CD14-positive monocyte (primary cell): ENCODE data around the gene TXNRD2. TPM values are rescaled to one million over a fixed set of nuclear protein-coding genes. Genes with fewer than 3 reads are reported as not detected.

ENCODE experiments used
- DNase-seq, 3 donors: peaks; one replicate each; pipeline ENCODE4 v3.0.0-alpha.2; 2011 to 2022
- H2AFZ ChIP-seq: 2 replicates; pipeline ENCODE4 v1.6.0; 2012; ENCODE audit warnings: mild to moderate bottlenecking, low read depth, low read length, inconsistent platforms; ENCODE audit not compliant: insufficient read depth, poor library complexity, severe bottlenecking
- H3K27ac ChIP-seq, 2 donors: 1 replicate in 1 of 2; 2 replicates in 1 of 2; pipeline ENCODE4 v1.5.1; 2012 to 2013; ENCODE audit warnings: low read length in 2 of 2, control low read depth in 1 of 2, inconsistent platforms in 1 of 2, low read depth in 1 of 2, mild to moderate bottlenecking in 1 of 2
- H3K27me3 ChIP-seq, 2 donors: one replicate each; pipeline versions ENCODE4 v1.6.0 to v1.6.1; 2011 to 2013; ENCODE audit warnings: low read length in 2 of 2; ENCODE audit not compliant: control insufficient read depth in 2 of 2, insufficient read depth in 2 of 2
- H3K36me3 ChIP-seq, 2 donors: replicated peaks in 1 of 2; 1 replicate in 1 of 2; 2 replicates in 1 of 2; pipeline versions ENCODE4 v1.5.1 to v1.6.1; 2012 to 2013; ENCODE audit warnings: low read length in 2 of 2, control low read depth in 1 of 2, inconsistent platforms in 1 of 2, mild to moderate bottlenecking in 1 of 2; ENCODE audit not compliant: insufficient read depth in 2 of 2, control insufficient read depth in 1 of 2
- H3K4me1 ChIP-seq, 2 donors: 1 replicate in 1 of 2; 2 replicates in 1 of 2; pipeline versions ENCODE4 v1.5.1 to v1.6.1; 2012 to 2013; ENCODE audit warnings: low read length in 2 of 2, control low read depth in 1 of 2, inconsistent platforms in 1 of 2, mild to moderate bottlenecking in 1 of 2, moderate library complexity in 1 of 2; ENCODE audit not compliant: insufficient read depth in 2 of 2, control insufficient read depth in 1 of 2
- H3K4me2 ChIP-seq: replicated peaks from 2 replicates; pipeline ENCODE3; 2012; ENCODE audit warnings: low read length, moderate library complexity, mild to moderate bottlenecking; ENCODE audit not compliant: poor library complexity, severe bottlenecking; ENCODE audit errors: extremely low read depth
- H3K4me3 ChIP-seq, 3 experiments: fragments of 200-600 bp in 1 of 3; sonication (generic) in 1 of 3; replicated peaks in 1 of 3; 1 replicate in 2 of 3; 2 replicates in 1 of 3; pipeline ENCODE4 v1.5.1; 2011 to 2013; ENCODE audit warnings: low read length in 3 of 3, mild to moderate bottlenecking in 3 of 3, control low read depth in 2 of 3, low read depth in 2 of 3, inconsistent platforms in 1 of 3, moderate library complexity in 1 of 3
- H3K79me2 ChIP-seq: 2 replicates; pipeline ENCODE4 v1.6.0; 2012; ENCODE audit warnings: mild to moderate bottlenecking, control low read depth, inconsistent platforms, low read length, moderate library complexity; ENCODE audit not compliant: insufficient read depth
- H3K9ac ChIP-seq: 2 replicates; pipeline ENCODE4 v1.6.0; 2017; ENCODE audit warnings: low read length, mild to moderate bottlenecking; ENCODE audit not compliant: insufficient read depth, poor library complexity, severe bottlenecking
- H3K9me3 ChIP-seq, 2 donors: replicated peaks in 1 of 2; 1 replicate in 1 of 2; 2 replicates in 1 of 2; pipeline versions ENCODE4 v1.5.1 to v1.6.1; 2012 to 2013; ENCODE audit warnings: low read length in 2 of 2, control low read depth in 1 of 2; ENCODE audit not compliant: control insufficient read depth in 1 of 2, insufficient read depth in 1 of 2
- H4K20me1 ChIP-seq: 2 replicates; pipeline ENCODE4 v1.6.0; 2012; ENCODE audit warnings: mild to moderate bottlenecking, low read length, control low read depth, moderate library complexity; ENCODE audit not compliant: insufficient read depth
- H3K27ac Mint-ChIP-seq, 7 donors: one replicate each; pipeline ENCODE4 v1.8.0; 2020; ENCODE audit warnings: mild to moderate bottlenecking in 7 of 7, mixed read lengths in 7 of 7, moderate library complexity in 6 of 7, inconsistent platforms in 2 of 7
- H3K27me3 Mint-ChIP-seq, 3 donors: one replicate each; pipeline ENCODE4 v1.8.0; 2021 to 2022; ENCODE audit warnings: low read depth in 3 of 3, mild to moderate bottlenecking in 3 of 3, mixed read lengths in 3 of 3, moderate library complexity in 3 of 3, inconsistent platforms in 1 of 3
- H3K36me3 Mint-ChIP-seq, 2 donors: one replicate each; pipeline ENCODE4 v1.8.0; 2020; ENCODE audit warnings: mixed read lengths in 2 of 2, inconsistent platforms in 1 of 2, mild to moderate bottlenecking in 1 of 2
- H3K4me1 Mint-ChIP-seq: one replicate; pipeline ENCODE4 v1.8.0; 2020; ENCODE audit warnings: mild to moderate bottlenecking, mixed read lengths
- H3K4me3 Mint-ChIP-seq, 2 donors: one replicate each; pipeline ENCODE4 v1.8.0; 2020; ENCODE audit warnings: mild to moderate bottlenecking in 2 of 2, mixed read lengths in 2 of 2, moderate library complexity in 1 of 2
- H3K9me3 Mint-ChIP-seq, 7 donors: one replicate each; pipeline ENCODE4 v1.8.0; 2020 to 2022; ENCODE audit warnings: mixed read lengths in 7 of 7, mild to moderate bottlenecking in 6 of 7, moderate library complexity in 6 of 7, inconsistent platforms in 2 of 7
- CTCF ChIP-seq: fragments of 200-600 bp; IDR thresholded peaks from one replicate; pipeline ENCODE4 v1.8.0; 2022; ENCODE audit warnings: antibody characterized with exemption, mild to moderate bottlenecking
- WGBS: methylation state at CpG from one replicate; pipeline ENCODE4 v1.1.5; 2013; ENCODE audit warnings: missing lambda C conversion rate; ENCODE audit not compliant: insufficient coverage; 5-methylcytosine and 5-hydroxymethylcytosine counted together
- intact Hi-C, 2 donors: fragments of 100-400 bp; cut with micrococcal nuclease; formaldehyde crosslinking; loops; one replicate each; pipeline versions ENCODE4 v1.15.0 to v1.15.1; 2023
- polyA plus RNA-seq, 3 donors: library from polyadenylated mRNA; depleted of rRNA in 1 of 3; unstranded in 2 of 3; stranded (reverse) in 1 of 3; fragments of 300-500 nt in 2 of 3; fragments of >200 nt in 1 of 3; fragmentation: Illumina TruSeq in 2 of 3; gene quantifications; 1 replicate in 2 of 3; 2 replicates in 1 of 3; pipeline ENCODE4 v1.2.3, GENCODE V29; 2012 to 2021

TXNRD2 gene
- polyA plus RNA-seq, 3 donors, result 24.9 to 54.9 (median 30.8) TPM

- H3K36me3 ChIP-seq, result peaks cover 19 to 24% of the 10 kb centered on the region in 2 donors
- no peak overlapping the region for H3K9ac ChIP-seq
- peaks cover 28% of the 10 kb centered on the region for H3K4me1 Mint-ChIP-seq
- no peak for TF ChIP-seq CTCF
- peaks cover 0 to 4% (median 1%) of the 10 kb centered on the region in 3 donors for H3K27me3 Mint-ChIP-seq
- H2AFZ ChIP-seq, result no peak overlapping the region
- no peak for DNase-seq
- WGBS, result 97% methylated on average over 12 of the region's 12 CpGs
- peaks cover 49% of the 10 kb centered on the region for H3K79me2 ChIP-seq
- H3K9me3 Mint-ChIP-seq, result peaks cover 0 to 3% (median 2%) of the 10 kb centered on the region in 7 donors
- no peak overlapping the region for H3K4me3 Mint-ChIP-seq
- no peaks in the 10 kb centered on the region for H3K9me3 ChIP-seq
- peak overlapping the region in 4 of 7 donors; percentile 12 to 63 (median 62) for H3K27ac Mint-ChIP-seq
- H3K4me1 ChIP-seq, result peaks cover 29 to 31% of the 10 kb centered on the region in 2 donors
- peaks cover 6% of the 10 kb centered on the region for H4K20me1 ChIP-seq
- no peak overlapping the region for H3K27ac ChIP-seq
- intact Hi-C loops, result loop anchor here (5.0 to 10.0 kb wide), 4 partner anchors 35 to 377 kb away; partner anchors contain the start of genes ARVCF (in 1 of the 2), CDC45 (in 1 of the 2), RANBP1 (in 1 of the 2) and TRMT2A (in 1 of the 2)
- no peak overlapping the region for H3K4me3 ChIP-seq
- H3K36me3 Mint-ChIP-seq, result peaks cover 16 to 31% of the 10 kb centered on the region in 2 donors
- H3K27me3 ChIP-seq, result no peaks in the 10 kb centered on the region
- H3K4me2 ChIP-seq, result no peak overlapping the region
These were observed 89.3 kb downstream of the TXNRD2 start for GRCh38 chr22:19852177-19852781.

- Histone ChIP-seq H3K4me1 (peaks cover 29 to 31% of the 10 kb centered on the region in 2 donors), H3K79me2 (peaks cover 48% of the 10 kb centered on the region), H3K27me3 (no peaks in the 10 kb centered on the region), H3K4me3 (no peak overlapping the region), H2AFZ (no peak overlapping the region), H3K36me3 (peaks cover 19 to 24% of the 10 kb centered on the region in 2 donors), H3K9me3 (no peaks in the 10 kb centered on the region), H4K20me1 (peaks cover 6% of the 10 kb centered on the region), H3K9ac (no peak overlapping the region), H3K27ac (peak overlapping the region in 1 of 2 donors; percentile 9), H3K4me2 (no peak overlapping the region)
- Mint-ChIP-seq H3K4me1 (peaks cover 28% of the 10 kb centered on the region), H3K27ac (peak overlapping the region in 3 of 7 donors; percentile 32 to 63 (median 35)), H3K27me3 (peaks cover 0 to 4% (median 1%) of the 10 kb centered on the region in 3 donors), H3K36me3 (peaks cover 16 to 31% of the 10 kb centered on the region in 2 donors), H3K9me3 (peaks cover 0 to 7% (median 3%) of the 10 kb centered on the region in 7 donors), H3K4me3 (no peak overlapping the region)
- 86% methylated on average over 21 of the region's 21 CpGs for WGBS
- intact Hi-C loops, result loop anchor here (5.0 to 10.0 kb wide), 4 partner anchors 36 to 377 kb away; partner anchors contain the start of genes ARVCF (in 1 of the 2), CDC45 (in 1 of the 2), RANBP1 (in 1 of the 2) and TRMT2A (in 1 of the 2)
- no peak for DNase-seq
- TF ChIP-seq CTCF, result no peak
These were observed 90.1 kb downstream of the TXNRD2 start for GRCh38 chr22:19851291-19852176.
